Measurements from ENCODE around the gene ZNF155.
"Not testable (repeated sequence)": the region's sequence is repeated elsewhere in the genome, so short reads cannot be mapped to it uniquely, and the experiment has no call there.

ZNF155 gene

GRCh38 chr19:43983912-43984686, at the start of gene ZNF155:
TSS of gene ZNF155 (plus strand) at chr19:43984188. CDS start at chr19:43988544, 4,356 bp downstream.
- peak; percentile 50 for DNase-seq (ENCODE audit: low read depth)

GRCh38 chr19:43934985-43935708, 48.8 kb upstream of the ZNF155 start, which contains the start of gene ZNF45:
TSS of gene ZNF45 (minus strand) at chr19:43935282. CDS start at chr19:43922185, 13,097 bp downstream.
- peak; percentile 81 for DNase-seq (ENCODE audit: low read depth)

- no peak for DNase-seq (ENCODE audit: low read depth)
These were observed 47.8 kb upstream of the ZNF155 start for GRCh38 chr19:43936188-43936587.

- no peak for DNase-seq (ENCODE audit: low read depth)
These were observed 44.3 kb upstream of the ZNF155 start for GRCh38 chr19:43939557-43940260.

GRCh38 chr19:43940719-43941118, 43.3 kb upstream of the ZNF155 start:
- DNase-seq (ENCODE audit: low read depth), result no peak

- no peak for DNase-seq (ENCODE audit: low read depth)
These were observed 42.8 kb upstream of the ZNF155 start for GRCh38 chr19:43941209-43941608.

- DNase-seq (ENCODE audit: low read depth), result not testable (repeated sequence)
These were observed 36.6 kb upstream of the ZNF155 start for GRCh38 chr19:43947412-43947811.

- DNase-seq (ENCODE audit: low read depth), result not testable (repeated sequence)
These were observed 34.2 kb upstream of the ZNF155 start for GRCh38 chr19:43949803-43950202.

GRCh38 chr19:43950834-43951645, 32.9 kb upstream of the ZNF155 start, which contains the start of gene ZNF221:
TSS of gene ZNF221 (plus strand) at chr19:43951228. CDS start at chr19:43962727, 11,499 bp downstream.
- DNase-seq (ENCODE audit: low read depth), result peak; percentile 21

- DNase-seq (ENCODE audit: low read depth), result no peak
These were observed 27.2 kb upstream of the ZNF155 start for GRCh38 chr19:43956827-43957226.

- no peak for DNase-seq (ENCODE audit: low read depth)
These were observed 26.1 kb upstream of the ZNF155 start for GRCh38 chr19:43957891-43958290.

GRCh38 chr19:43960411-43960810, 23.6 kb upstream of the ZNF155 start:
- DNase-seq (ENCODE audit: low read depth), result no peak

GRCh38 chr19:43966079-43966694, 17.8 kb upstream of the ZNF155 start:
- no peak for DNase-seq (ENCODE audit: low read depth)

- no peak for DNase-seq (ENCODE audit: low read depth)
These were observed 7.3 kb upstream of the ZNF155 start for GRCh38 chr19:43976732-43977131.

GRCh38 chr19:43983544-43983911, 460 bp upstream of the ZNF155 start:
- no peak for DNase-seq (ENCODE audit: low read depth)

GRCh38 chr19:43984687-43985000, 656 bp downstream of the ZNF155 start:
- DNase-seq (ENCODE audit: low read depth), result no peak

GRCh38 chr19:43997631-43998290, 13.8 kb downstream of the ZNF155 start:
- no peak for DNase-seq (ENCODE audit: low read depth)

- no peak for DNase-seq (ENCODE audit: low read depth)
These were observed 18.2 kb downstream of the ZNF155 start for GRCh38 chr19:44002212-44002565.

GRCh38 chr19:44002566-44003460, 18.8 kb downstream of the ZNF155 start, which contains the start of gene ZNF230:
TSS of gene ZNF230 (plus strand) at chr19:44002957. CDS start at chr19:44007079, 4,122 bp downstream.
- DNase-seq (ENCODE audit: low read depth), result peak; percentile 72
